ENCODE data around the gene PXDN.
"Not testable (repeated sequence)": the region's sequence is repeated elsewhere in the genome, so short reads cannot be mapped to it uniquely, and the experiment has no call there.

Gene PXDN

GRCh38 chr2:1740716-1741589 is 3.4 kb downstream of the PXDN start:
- DNase-seq: no peak

- DNase-seq: no peak
Observed at GRCh38 chr2:1739961-1740715, 4.2 kb downstream of the PXDN start.

GRCh38 chr2:1739322-1739957 is 4.9 kb downstream of the PXDN start:
- no peak for DNase-seq

GRCh38 chr2:1738646-1739302 is 5.5 kb downstream of the PXDN start:
- DNase-seq: no peak

- DNase-seq: no peak
Observed at GRCh38 chr2:1738163-1738562, 6.2 kb downstream of the PXDN start.

GRCh38 chr2:1736997-1737480 is 7.3 kb downstream of the PXDN start:
- no peak for DNase-seq

GRCh38 chr2:1736045-1736444 is 8.3 kb downstream of the PXDN start:
- no peak for DNase-seq

- not testable (repeated sequence) for DNase-seq
Observed at GRCh38 chr2:1733298-1733697, 11.0 kb downstream of the PXDN start.

GRCh38 chr2:1731963-1732768 is 12.1 kb downstream of the PXDN start:
- no peak for DNase-seq

- DNase-seq: no peak
Observed at GRCh38 chr2:1731447-1731962, 12.8 kb downstream of the PXDN start.

GRCh38 chr2:1730015-1730927 is 14.0 kb downstream of the PXDN start:
- no peak for DNase-seq

GRCh38 chr2:1729242-1729641 is 15.1 kb downstream of the PXDN start:
- DNase-seq: no peak

- DNase-seq: no peak
Observed at GRCh38 chr2:1728821-1729220, 15.5 kb downstream of the PXDN start.

- DNase-seq: no peak
Observed at GRCh38 chr2:1727796-1728474, 16.4 kb downstream of the PXDN start.

- DNase-seq: no peak
Observed at GRCh38 chr2:1727101-1727771, 17.1 kb downstream of the PXDN start.

GRCh38 chr2:1726558-1726957 is 17.8 kb downstream of the PXDN start:
- no peak for DNase-seq

- DNase-seq: not testable (repeated sequence)
Observed at GRCh38 chr2:1724351-1724750, 20.0 kb downstream of the PXDN start.

GRCh38 chr2:1723397-1724042 is 20.8 kb downstream of the PXDN start:
- DNase-seq: no peak

GRCh38 chr2:1722692-1723091 is 21.6 kb downstream of the PXDN start:
- DNase-seq: no peak
